Measurements from ENCODE around the gene CAMTA1. TPM values are rescaled to one million over a fixed set of nuclear protein-coding genes. Genes with fewer than 3 reads are reported as not detected.
"Not testable (repeated sequence)": the region's sequence is repeated elsewhere in the genome, so short reads cannot be mapped to it uniquely, and the experiment has no call there.

Gene CAMTA1
- total and polyA plus RNA-seq, 3 experiments from 2014 or later, result 60.2 to 79.0 (median 61.7) TPM

GRCh38 chr1:7136166-7136953 lies 351.1 kb downstream of the CAMTA1 start:
- no peaks in the 10 kb centered on the region for H3K9me3 ChIP-seq (ENCODE audit: low read length)
- H3K4me3 ChIP-seq (ENCODE audit: low read length), result no peak overlapping the region
- Mint-ChIP-seq H3K4me1 (no peaks in the 10 kb centered on the region), H3K27me3 (peaks cover 8 to 36% of the 10 kb centered on the region in 2 donors), H3K36me3 (no peaks in the 10 kb centered on the region), H3K27ac (no peak overlapping the region), H3K4me3 (no peak overlapping the region), H3K9me3 (peaks cover 0 to 3% (median 0%) of the 10 kb centered on the region in 5 donors)
- no peak overlapping the region for H3K27ac ChIP-seq (ENCODE audit: low read depth, low read length)
- H3K4me1 ChIP-seq (ENCODE audit: insufficient read depth, low read length), result no peaks in the 10 kb centered on the region
- H3K27me3 ChIP-seq (ENCODE audit: insufficient read depth, low read length, poor library complexity, severe bottlenecking), result no peaks in the 10 kb centered on the region
- no peaks in the 10 kb centered on the region for H3K36me3 ChIP-seq (ENCODE audit: insufficient read depth, low read length)
- ChIA-PET POLR2A (no interaction called here), CTCF (interaction anchor here (0.5 kb wide), 1 partner anchor 391 kb away, joined by 3 read pairs; no protein-coding TSS in a partner anchor)
- no peak for DNase-seq

- Histone ChIP-seq H3K36me3 (ENCODE audit: insufficient read depth, low read length) (no peaks in the 10 kb centered on the region), H3K9me3 (ENCODE audit: low read length) (no peaks in the 10 kb centered on the region), H3K27me3 (ENCODE audit: insufficient read depth, low read length, poor library complexity, severe bottlenecking) (no peaks in the 10 kb centered on the region), H3K27ac (ENCODE audit: low read depth, low read length) (no peak overlapping the region), H3K4me3 (ENCODE audit: low read length) (no peak overlapping the region), H3K4me1 (ENCODE audit: insufficient read depth, low read length) (no peaks in the 10 kb centered on the region)
- ChIA-PET POLR2A (interaction anchor here (0.6 kb wide), 1 partner anchor 1358 kb away, joined by 3 read pairs; no protein-coding TSS in a partner anchor), CTCF (no interaction called here)
- Mint-ChIP-seq H3K27ac (no peak overlapping the region), H3K4me1 (no peaks in the 10 kb centered on the region), H3K36me3 (no peaks in the 10 kb centered on the region), H3K27me3 (peaks cover 8 to 28% of the 10 kb centered on the region in 2 donors), H3K4me3 (no peak overlapping the region), H3K9me3 (peaks cover 0 to 3% (median 0%) of the 10 kb centered on the region in 5 donors)
- DNase-seq, result no peak
These were observed 355.0 kb downstream of the CAMTA1 start for GRCh38 chr1:7140251-7140650.

- H3K36me3 ChIP-seq (ENCODE audit: insufficient read depth, low read length), result no peaks in the 10 kb centered on the region
- H3K27ac Mint-ChIP-seq, result no peak overlapping the region
- no peak overlapping the region for H3K27ac ChIP-seq (ENCODE audit: low read depth, low read length)
- no peak for DNase-seq
- no peak overlapping the region for H3K4me3 Mint-ChIP-seq
- no peaks in the 10 kb centered on the region for H3K27me3 ChIP-seq (ENCODE audit: insufficient read depth, low read length, poor library complexity, severe bottlenecking)
- peaks cover 0 to 7% of the 10 kb centered on the region in 2 donors for H3K27me3 Mint-ChIP-seq
- H3K36me3 Mint-ChIP-seq, result no peaks in the 10 kb centered on the region
- H3K4me1 Mint-ChIP-seq, result no peaks in the 10 kb centered on the region
- no peaks in the 10 kb centered on the region for H3K9me3 Mint-ChIP-seq
- no peak overlapping the region for H3K4me3 ChIP-seq (ENCODE audit: low read length)
- POLR2A ChIA-PET, result no interaction called here
- H3K4me1 ChIP-seq (ENCODE audit: insufficient read depth, low read length), result no peaks in the 10 kb centered on the region
- CTCF ChIA-PET, result no interaction called here
- H3K9me3 ChIP-seq (ENCODE audit: low read length), result no peaks in the 10 kb centered on the region
These were observed 360.7 kb downstream of the CAMTA1 start for GRCh38 chr1:7145947-7146346.

GRCh38 chr1:7146710-7147109 lies 361.5 kb downstream of the CAMTA1 start:
- H3K27ac Mint-ChIP-seq, result no peak overlapping the region
- Histone ChIP-seq H3K27ac (ENCODE audit: low read depth, low read length) (no peak overlapping the region), H3K4me3 (ENCODE audit: low read length) (no peak overlapping the region), H3K9me3 (ENCODE audit: low read length) (no peaks in the 10 kb centered on the region), H3K4me1 (ENCODE audit: insufficient read depth, low read length) (no peaks in the 10 kb centered on the region), H3K36me3 (ENCODE audit: insufficient read depth, low read length) (no peaks in the 10 kb centered on the region), H3K27me3 (ENCODE audit: insufficient read depth, low read length, poor library complexity, severe bottlenecking) (no peaks in the 10 kb centered on the region)
- H3K4me1 Mint-ChIP-seq, result no peaks in the 10 kb centered on the region
- H3K36me3 Mint-ChIP-seq, result no peaks in the 10 kb centered on the region
- peaks cover 0 to 9% of the 10 kb centered on the region in 2 donors for H3K27me3 Mint-ChIP-seq
- ChIA-PET POLR2A (no interaction called here), CTCF (no interaction called here)
- no peak for DNase-seq
- H3K4me3 Mint-ChIP-seq, result no peak overlapping the region
- no peaks in the 10 kb centered on the region for H3K9me3 Mint-ChIP-seq

GRCh38 chr1:7147581-7148282 lies 362.5 kb downstream of the CAMTA1 start:
- H3K4me3 Mint-ChIP-seq; H3K27me3 ChIP-seq (ENCODE audit: insufficient read depth, low read length, poor library complexity, severe bottlenecking); DNase-seq; H3K4me1 ChIP-seq (ENCODE audit: insufficient read depth, low read length); H3K4me1 Mint-ChIP-seq; H3K36me3 ChIP-seq (ENCODE audit: insufficient read depth, low read length); H3K4me3 ChIP-seq (ENCODE audit: low read length); H3K27ac Mint-ChIP-seq; H3K36me3 Mint-ChIP-seq; POLR2A ChIA-PET; H3K9me3 Mint-ChIP-seq; H3K9me3 ChIP-seq (ENCODE audit: low read length); H3K27ac ChIP-seq (ENCODE audit: low read depth, low read length); CTCF ChIA-PET: not testable (repeated sequence)
- H3K27me3 Mint-ChIP-seq, result peaks cover 0 to 16% of the 10 kb centered on the region in 2 donors

GRCh38 chr1:7149080-7149838 lies 364.0 kb downstream of the CAMTA1 start:
- Mint-ChIP-seq H3K9me3 (peaks cover 0 to 2% (median 0%) of the 10 kb centered on the region in 5 donors), H3K27ac (no peak overlapping the region), H3K4me3 (no peak overlapping the region), H3K4me1 (no peaks in the 10 kb centered on the region), H3K36me3 (no peaks in the 10 kb centered on the region), H3K27me3 (peaks cover 6 to 31% of the 10 kb centered on the region in 2 donors)
- Histone ChIP-seq H3K27me3 (ENCODE audit: insufficient read depth, low read length, poor library complexity, severe bottlenecking) (no peaks in the 10 kb centered on the region), H3K36me3 (ENCODE audit: insufficient read depth, low read length) (no peaks in the 10 kb centered on the region), H3K4me1 (ENCODE audit: insufficient read depth, low read length) (no peaks in the 10 kb centered on the region), H3K4me3 (ENCODE audit: low read length) (no peak overlapping the region), H3K27ac (ENCODE audit: low read depth, low read length) (no peak overlapping the region), H3K9me3 (ENCODE audit: low read length) (no peaks in the 10 kb centered on the region)
- ChIA-PET CTCF (no interaction called here), POLR2A (no interaction called here)
- DNase-seq, result no peak

- H3K27me3 ChIP-seq (ENCODE audit: insufficient read depth, low read length, poor library complexity, severe bottlenecking), result no peaks in the 10 kb centered on the region
- no peaks in the 10 kb centered on the region for H3K9me3 ChIP-seq (ENCODE audit: low read length)
- Mint-ChIP-seq H3K4me3 (no peak overlapping the region), H3K36me3 (no peaks in the 10 kb centered on the region), H3K27me3 (peaks cover 8 to 31% of the 10 kb centered on the region in 2 donors), H3K27ac (no peak overlapping the region), H3K4me1 (no peaks in the 10 kb centered on the region), H3K9me3 (peaks cover 0 to 2% (median 0%) of the 10 kb centered on the region in 5 donors)
- H3K4me1 ChIP-seq (ENCODE audit: insufficient read depth, low read length), result no peaks in the 10 kb centered on the region
- H3K36me3 ChIP-seq (ENCODE audit: insufficient read depth, low read length), result no peaks in the 10 kb centered on the region
- no peak overlapping the region for H3K27ac ChIP-seq (ENCODE audit: low read depth, low read length)
- no peak for DNase-seq
- no peak overlapping the region for H3K4me3 ChIP-seq (ENCODE audit: low read length)
- ChIA-PET POLR2A (no interaction called here), CTCF (no interaction called here)
These were observed 365.5 kb downstream of the CAMTA1 start for GRCh38 chr1:7150724-7151280.

- Histone ChIP-seq H3K27ac (ENCODE audit: low read depth, low read length) (no peak overlapping the region), H3K9me3 (ENCODE audit: low read length) (no peaks in the 10 kb centered on the region), H3K27me3 (ENCODE audit: insufficient read depth, low read length, poor library complexity, severe bottlenecking) (no peaks in the 10 kb centered on the region), H3K36me3 (ENCODE audit: insufficient read depth, low read length) (no peaks in the 10 kb centered on the region), H3K4me1 (ENCODE audit: insufficient read depth, low read length) (no peaks in the 10 kb centered on the region), H3K4me3 (ENCODE audit: low read length) (no peak overlapping the region)
- no peaks in the 10 kb centered on the region for H3K36me3 Mint-ChIP-seq
- DNase-seq, result no peak
- POLR2A ChIA-PET, result no interaction called here
- peaks cover 9 to 31% of the 10 kb centered on the region in 2 donors for H3K27me3 Mint-ChIP-seq
- H3K9me3 Mint-ChIP-seq, result peaks cover 0 to 2% (median 0%) of the 10 kb centered on the region in 5 donors
- CTCF ChIA-PET, result no interaction called here
- no peaks in the 10 kb centered on the region for H3K4me1 Mint-ChIP-seq
- no peak overlapping the region for H3K4me3 Mint-ChIP-seq
- no peak overlapping the region for H3K27ac Mint-ChIP-seq
These were observed 366.7 kb downstream of the CAMTA1 start for GRCh38 chr1:7151978-7152377.

Measured in CD8-positive, alpha-beta memory T cell (primary cell).